Left lobe of liver (tissue), 2 donors: ENCODE data around the gene RBMS3. TPM values are rescaled to one million over a fixed set of nuclear protein-coding genes. Genes with fewer than 3 reads are reported as not detected.
"Not testable (repeated sequence)": the region's sequence is repeated elsewhere in the genome, so short reads cannot be mapped to it uniquely, and the experiment has no call there.

Experiments used
- ATAC-seq: fragments of 200-7000 bp; cut with Tn5 transposase; one replicate; pipeline ENCODE4 v1.9.1; 2020; ENCODE audit warnings: mild to moderate bottlenecking, moderate library complexity
- DNase-seq: peaks from one replicate; pipeline ENCODE4 v3.0.0-alpha.2; 2020; ENCODE audit warnings: low spot score
- total RNA-seq: library from RNA; stranded (reverse); gene quantifications from one replicate; pipeline ENCODE4 v1.2.1, GENCODE V29; 2021
- donor health status: DM: no; HTN: no; CAD: no; lungs with moderate emphysema.
- donor health status: DM: no; HTN: yes; CAD: no.

The RBMS3 gene
- total RNA-seq, 1 donor from 2014 or later, result 9.6 TPM

- DNase-seq (no peak), ATAC-seq (no peak)
These were observed 101.5 kb downstream of the RBMS3 start for GRCh38 chr3:29382409-29382808.

- DNase-seq (no peak), ATAC-seq (no peak)
These were observed 102.0 kb downstream of the RBMS3 start for GRCh38 chr3:29382845-29383244.

- DNase-seq (no peak), ATAC-seq (no peak)
These were observed 103.8 kb downstream of the RBMS3 start for GRCh38 chr3:29384640-29385039.

GRCh38 chr3:29385046-29385830, 104.4 kb downstream of the RBMS3 start:
- DNase-seq (no peak), ATAC-seq (no peak)

GRCh38 chr3:29389362-29389761, 108.5 kb downstream of the RBMS3 start:
- DNase-seq (no peak), ATAC-seq (no peak)

- DNase-seq, result no peak
- ATAC-seq, result no peak
These were observed 111.9 kb downstream of the RBMS3 start for GRCh38 chr3:29392625-29393388.

GRCh38 chr3:29393946-29394345, 113.1 kb downstream of the RBMS3 start:
- not testable (repeated sequence) for ATAC-seq, DNase-seq

GRCh38 chr3:29397406-29397805, 116.5 kb downstream of the RBMS3 start:
- no peak for ATAC-seq
- DNase-seq, result no peak

GRCh38 chr3:29398787-29399186, 117.9 kb downstream of the RBMS3 start:
- DNase-seq (no peak), ATAC-seq (no peak)

- ATAC-seq (peak; percentile 30), DNase-seq (no peak)
These were observed 125.5 kb downstream of the RBMS3 start for GRCh38 chr3:29406291-29406832.

- ATAC-seq (no peak), DNase-seq (no peak)
These were observed 127.8 kb downstream of the RBMS3 start for GRCh38 chr3:29408676-29409075.

GRCh38 chr3:29409409-29409808, 128.5 kb downstream of the RBMS3 start:
- ATAC-seq, result no peak
- no peak for DNase-seq

- DNase-seq (no peak), ATAC-seq (no peak)
These were observed 129.3 kb downstream of the RBMS3 start for GRCh38 chr3:29410220-29410619.

GRCh38 chr3:29410660-29411405, 130.0 kb downstream of the RBMS3 start:
- DNase-seq, result no peak
- no peak for ATAC-seq

GRCh38 chr3:29412110-29412509, 131.2 kb downstream of the RBMS3 start:
- DNase-seq (no peak), ATAC-seq (no peak)

GRCh38 chr3:29414468-29415224, 133.8 kb downstream of the RBMS3 start:
- ATAC-seq, result no peak
- DNase-seq, result no peak

- DNase-seq (no peak), ATAC-seq (no peak)
These were observed 134.8 kb downstream of the RBMS3 start for GRCh38 chr3:29415482-29416223.

GRCh38 chr3:29416514-29416913, 135.6 kb downstream of the RBMS3 start:
- ATAC-seq, result no peak
- no peak for DNase-seq

GRCh38 chr3:29420106-29420505, 139.2 kb downstream of the RBMS3 start:
- DNase-seq, result no peak
- ATAC-seq, result no peak
